ENCODE measurements around the gene UMODL1.

The UMODL1 gene

GRCh38 chr21:42135386-42136052, 64.4 kb downstream of the UMODL1 start:
- DNase-seq, result no peak

DNA sequence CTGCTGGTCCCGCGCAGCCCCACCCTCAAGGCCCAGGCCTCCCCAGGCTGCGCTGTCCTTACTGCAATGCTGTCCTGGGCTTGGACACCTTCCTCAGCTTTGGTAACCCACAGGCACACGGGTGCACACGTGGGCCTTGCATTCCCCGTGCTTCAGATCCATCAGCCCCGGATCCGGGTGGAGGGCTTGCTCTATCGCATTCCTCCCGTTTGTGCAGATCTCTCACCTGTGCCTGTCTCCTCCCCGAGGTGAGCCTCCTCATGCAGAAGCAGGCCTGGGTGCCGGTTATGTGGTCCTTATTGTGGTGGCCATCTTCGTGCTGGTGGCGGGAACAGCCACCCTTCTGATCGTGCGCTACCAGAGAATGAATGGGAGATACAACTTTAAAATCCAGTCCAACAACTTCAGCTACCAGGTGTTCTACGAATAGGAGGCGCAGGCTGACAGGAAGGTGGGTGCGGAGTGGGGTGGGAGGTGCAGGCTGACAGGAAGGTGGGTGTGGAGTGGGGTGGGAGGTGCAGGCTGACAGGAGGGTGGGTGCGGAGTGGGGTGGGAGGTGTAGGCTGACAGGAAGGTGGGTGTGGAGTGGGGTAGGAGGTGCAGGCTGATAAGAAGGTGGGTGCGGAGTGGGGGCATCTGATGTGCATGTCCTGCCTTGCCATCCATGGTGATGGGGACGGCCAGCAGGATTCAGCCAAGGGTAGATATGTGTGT, 66.2 kb downstream of the UMODL1 start:
- no peak for DNase-seq

GRCh38 chr21:42140196-42140934, 69.2 kb downstream of the UMODL1 start:
- DNase-seq, result no peak

- DNase-seq, result no peak
These were observed 70.5 kb downstream of the UMODL1 start for GRCh38 chr21:42141643-42142042.

DNA sequence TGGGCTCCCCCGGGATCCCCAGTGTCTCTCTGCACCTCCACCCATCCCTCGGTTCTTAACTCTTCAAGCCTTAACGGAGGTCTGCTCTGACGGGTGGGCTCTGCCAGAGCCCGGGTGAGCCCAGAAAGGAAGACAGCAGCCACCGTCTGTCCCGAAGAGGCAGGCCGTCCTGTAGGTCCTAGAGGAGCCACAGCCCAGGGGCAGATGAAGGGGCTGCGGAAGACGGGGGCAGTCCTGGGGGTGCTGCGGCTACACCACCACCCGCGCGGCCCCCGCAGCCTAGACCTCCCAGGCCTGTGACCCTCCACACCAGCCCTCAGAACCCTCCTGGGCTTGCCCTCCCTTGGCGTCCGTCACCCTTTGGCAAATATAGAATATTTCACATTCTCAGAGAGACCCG, 71.0 kb downstream of the UMODL1 start:
- no peak for DNase-seq

- no peak for DNase-seq
These were observed 71.5 kb downstream of the UMODL1 start for GRCh38 chr21:42142627-42143026.

DNA sequence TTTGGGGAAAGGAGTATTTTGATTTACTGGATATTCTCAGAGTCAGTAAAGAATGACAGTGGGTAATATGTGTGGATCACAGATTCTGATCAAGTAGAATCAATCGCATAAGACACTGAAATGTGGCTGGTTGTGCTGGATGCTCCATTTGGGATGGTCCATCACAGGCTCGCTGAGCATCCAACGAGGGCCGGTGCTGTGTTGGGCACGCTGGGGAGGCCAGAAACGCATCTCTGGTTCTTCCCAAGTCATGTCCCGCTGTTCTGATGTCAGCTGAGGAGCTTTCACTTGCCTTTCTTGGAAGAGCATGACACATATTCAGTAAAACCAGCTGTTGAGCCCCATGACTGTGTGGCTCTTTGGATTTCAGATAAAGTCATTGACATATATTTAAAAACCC, 72.0 kb downstream of the UMODL1 start:
- DNase-seq, result no peak

DNA sequence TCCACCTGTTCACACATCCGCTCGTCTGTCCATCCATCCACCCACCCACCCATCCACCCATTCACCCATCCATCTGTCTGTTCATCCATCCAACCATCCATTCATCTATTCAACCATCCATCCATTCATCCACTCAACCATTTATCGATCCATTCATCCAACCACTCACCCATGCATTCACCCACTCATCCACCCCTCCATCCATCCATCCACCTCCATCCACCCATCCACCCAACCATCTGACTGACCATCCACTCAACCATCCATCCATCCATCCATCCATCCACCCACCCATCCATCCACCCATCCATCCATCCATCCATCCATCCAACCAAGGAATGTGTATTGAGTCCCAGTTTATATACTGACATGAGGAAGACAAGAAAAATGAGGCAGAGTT, 73.1 kb downstream of the UMODL1 start:
- no peak for DNase-seq

DNA sequence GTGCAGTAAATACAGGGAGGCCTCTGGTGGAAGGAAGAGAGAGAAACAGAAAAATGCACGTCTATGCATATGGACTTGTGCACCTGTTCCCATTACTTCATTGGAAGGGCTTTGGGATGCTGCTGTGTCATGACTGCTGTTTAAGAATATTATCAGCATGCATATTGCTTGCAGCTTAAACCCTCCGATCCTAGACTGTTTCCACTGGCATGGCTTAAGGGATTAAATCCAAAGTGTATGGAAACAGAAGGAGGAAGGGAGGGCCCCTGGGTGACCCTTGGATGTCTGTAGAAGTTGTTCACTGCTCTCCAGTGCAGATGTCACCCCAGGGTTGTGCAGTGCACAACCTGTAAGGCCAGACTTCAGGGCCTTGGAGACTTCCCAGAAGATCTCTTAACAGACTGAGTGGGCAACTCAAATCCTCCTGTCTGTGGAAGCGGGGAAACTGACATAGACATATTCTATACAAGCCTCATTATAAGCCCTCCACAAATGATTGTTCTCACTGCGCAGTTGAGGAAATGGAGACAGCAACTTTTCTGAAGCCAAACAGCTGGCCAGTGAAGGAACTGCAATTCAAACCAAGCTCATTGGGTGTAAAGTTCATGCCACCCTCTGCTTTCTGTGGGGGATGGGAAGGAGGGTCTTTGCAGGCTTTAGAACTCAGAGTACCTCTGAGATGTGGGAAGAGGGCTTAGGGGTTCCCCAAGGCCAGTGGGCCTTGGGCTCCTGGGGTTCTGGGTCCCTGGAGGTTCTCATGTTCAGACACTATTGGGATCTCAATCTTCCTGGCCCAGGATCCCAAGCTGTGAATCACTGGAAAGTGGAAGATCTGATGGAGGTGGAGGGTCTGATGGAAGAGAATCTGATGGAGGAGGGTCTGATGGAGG, 73.8 kb downstream of the UMODL1 start:
- no peak for DNase-seq

DNA sequence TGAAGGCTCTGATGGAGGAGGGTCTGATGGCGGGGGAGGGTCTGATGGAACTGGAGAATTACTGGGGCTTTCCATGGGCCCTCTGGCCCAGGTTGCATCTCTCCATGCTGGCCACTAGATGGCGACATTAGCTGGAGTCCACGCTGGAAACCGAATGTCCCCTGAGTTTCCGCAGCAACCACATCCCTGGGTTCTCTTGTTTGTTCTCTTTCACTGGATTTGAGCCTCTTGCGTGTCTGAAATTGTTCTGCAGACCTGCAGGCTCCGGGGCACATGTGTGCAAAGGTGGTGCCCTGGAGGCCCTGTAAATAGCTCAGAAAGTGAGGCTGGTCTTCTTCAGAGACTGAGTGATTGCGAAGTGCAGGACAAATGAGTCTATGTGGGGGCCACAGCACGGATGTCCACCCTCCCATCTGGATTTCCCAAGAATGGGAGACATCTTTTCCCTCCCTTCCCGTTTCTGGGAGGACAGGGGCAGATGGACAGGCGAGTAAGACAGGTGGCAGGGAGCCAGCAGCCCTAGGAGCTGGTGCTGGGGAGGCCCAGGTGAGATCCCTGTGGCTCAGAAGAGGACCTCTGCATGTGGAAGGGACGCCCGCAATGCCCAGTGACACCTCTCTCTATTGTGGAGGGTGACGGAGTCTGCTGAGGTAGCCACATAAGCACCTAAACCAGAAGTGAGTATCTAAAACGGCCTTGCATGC, 74.6 kb downstream of the UMODL1 start:
- DNase-seq, result peak; percentile 26 to 65 (median 50)

DNA sequence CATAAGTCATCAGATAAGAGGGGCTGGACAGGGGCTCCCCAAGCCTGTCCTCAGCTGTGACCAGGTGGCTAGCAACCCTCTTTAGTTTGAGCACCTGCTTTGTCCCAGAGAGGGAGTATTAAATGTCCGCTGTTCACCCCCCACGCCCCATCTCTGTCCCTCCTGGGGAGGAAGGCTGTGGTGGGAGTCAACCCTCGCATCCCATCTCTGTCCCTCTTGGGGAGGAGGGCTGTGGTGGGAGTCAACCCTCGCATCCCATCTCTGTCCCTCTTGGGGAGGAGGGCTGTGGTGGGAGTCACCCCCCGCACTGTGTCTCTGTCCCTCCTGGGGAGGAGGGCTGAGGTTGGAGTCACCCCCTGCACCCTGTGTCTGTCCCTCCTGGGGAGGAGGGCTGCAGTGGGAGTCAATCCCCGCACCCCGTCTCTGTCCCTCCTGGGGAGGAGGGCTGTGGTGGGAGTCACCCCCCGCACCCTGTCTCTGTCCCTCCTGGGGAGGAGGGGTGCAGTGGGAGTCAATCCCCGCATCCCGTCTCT, 75.2 kb downstream of the UMODL1 start:
- DNase-seq, result no peak

- no peak for DNase-seq
These were observed 75.7 kb downstream of the UMODL1 start for GRCh38 chr21:42146821-42147220.

DNA sequence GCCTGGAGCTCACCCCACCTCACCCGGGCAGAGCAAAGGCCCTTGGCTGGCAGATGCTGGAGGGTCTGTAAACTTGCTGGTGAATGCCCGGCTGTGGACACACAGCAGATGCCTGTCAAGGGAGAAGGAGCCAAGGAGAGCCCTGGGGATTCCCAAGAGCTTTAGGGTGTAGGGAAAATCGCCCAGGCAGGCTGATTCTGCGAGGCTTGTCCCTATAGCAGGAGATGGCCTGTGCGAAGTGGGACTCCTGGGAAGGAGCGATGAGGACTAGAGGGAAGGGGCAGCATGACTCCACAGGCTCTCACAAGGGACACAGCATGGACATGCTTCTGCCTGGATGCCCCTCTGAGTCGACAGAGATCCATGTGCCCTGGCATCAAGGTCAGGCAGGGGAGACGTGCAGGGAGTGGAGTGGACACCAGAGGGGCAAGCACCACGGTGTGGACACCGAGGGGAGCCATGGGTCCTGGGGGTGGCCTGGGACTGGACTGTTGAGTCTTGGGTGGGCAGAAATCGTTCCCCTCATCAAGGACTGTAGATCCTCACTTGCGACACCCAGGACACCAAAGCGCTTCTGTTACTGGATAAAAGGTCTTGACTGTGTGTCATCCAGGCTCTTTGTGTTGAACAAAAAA, 76.4 kb downstream of the UMODL1 start:
- no peak for DNase-seq

- DNase-seq, result no peak
These were observed 77.0 kb downstream of the UMODL1 start for GRCh38 chr21:42148097-42148496.

DNA sequence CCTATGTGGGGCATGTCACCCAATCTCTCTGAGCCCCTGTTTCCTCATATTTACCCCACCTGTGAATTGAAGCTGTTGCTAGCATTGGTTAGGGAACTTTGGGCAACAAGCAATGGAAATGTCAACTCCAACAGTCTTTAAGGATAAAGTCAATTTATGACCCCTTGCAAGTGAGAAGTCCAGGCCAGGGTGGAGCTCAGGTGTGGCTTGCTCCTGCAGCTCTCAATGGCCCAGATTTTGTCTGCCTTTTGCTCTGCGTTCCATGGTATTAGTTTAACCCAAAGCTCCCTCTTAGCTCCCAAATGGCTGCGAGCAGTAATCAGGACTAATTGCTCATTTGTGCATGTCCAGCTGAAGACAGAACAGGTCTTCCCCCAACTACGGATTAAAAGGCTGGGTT, 77.5 kb downstream of the UMODL1 start:
- DNase-seq, result no peak

- DNase-seq, result no peak
These were observed 78.7 kb downstream of the UMODL1 start for GRCh38 chr21:42149656-42150473.

DNA sequence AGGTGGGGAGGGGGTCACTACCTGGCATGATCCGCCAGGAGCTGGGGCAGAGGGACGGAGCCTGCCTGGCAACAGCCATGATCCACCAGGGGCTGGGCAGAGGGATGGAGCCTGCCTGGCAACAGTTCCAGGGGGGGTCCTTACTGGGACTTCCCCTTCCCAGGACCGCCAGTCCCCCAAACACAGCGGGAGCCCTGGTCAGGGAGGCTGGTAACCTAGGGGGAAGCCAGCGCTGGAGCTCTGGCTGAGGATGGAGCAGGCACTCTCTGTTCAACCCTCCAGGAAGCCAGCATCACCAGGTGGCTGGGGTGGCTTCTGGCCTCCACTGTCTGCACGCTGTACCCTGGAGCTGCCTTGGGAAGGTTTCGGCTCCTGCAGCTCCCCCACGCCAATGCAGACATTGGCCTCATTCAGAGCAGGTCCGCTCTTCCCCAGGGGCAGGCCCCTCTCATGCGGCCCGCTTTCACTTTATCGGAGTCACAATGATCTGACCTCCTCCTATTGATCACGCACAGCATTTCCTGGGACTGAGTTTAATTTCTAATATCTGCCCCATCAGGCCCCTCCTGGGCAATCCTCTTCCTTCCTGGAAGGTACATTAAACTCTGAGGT, 79.5 kb downstream of the UMODL1 start:
- DNase-seq, result no peak

GRCh38 chr21:42151148-42151947, 80.2 kb downstream of the UMODL1 start:
- DNase-seq, result no peak

DNA sequence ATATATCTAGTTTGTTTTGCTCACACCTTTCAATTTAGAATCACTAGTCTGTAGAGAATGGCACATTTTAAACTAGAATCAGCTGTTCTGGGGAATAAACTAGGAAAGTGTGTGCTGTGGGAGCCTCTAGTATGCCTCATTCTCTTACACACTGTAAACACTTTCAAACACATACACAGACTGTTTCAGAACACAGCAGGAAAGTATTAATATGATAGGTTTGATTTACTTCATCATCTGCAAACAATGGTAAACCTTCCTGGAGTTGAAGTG, 80.8 kb downstream of the UMODL1 start:
- no peak for DNase-seq

All from T-helper 1 cell (primary cell).